RWPE1 (cell line): ENCODE results near the gene AKAP8L.

ENCODE experiments used
- CTCF ChIA-PET: fragments of 350-600 bp; sonication (Branson Sonifier 250); formaldehyde crosslinking; extraction: SDS; loops from one replicate; lab custom pipeline; 2021; lab: Yijun Ruan, JAX
- POLR2A ChIA-PET: fragments of 400-600 bp; formaldehyde crosslinking; extraction: SDS; loops from one replicate; lab custom pipeline; 2020; ENCODE audit warnings: antibody characterized with exemption; ENCODE audit not compliant: low non-redundant PET; lab: Yijun Ruan, JAX
- DNase-seq: peaks from one replicate; pipeline ENCODE4 v3.0.0; 2012; ENCODE audit warnings: low spot score
- H3K27ac ChIP-seq: fragments of 450-650 bp; 2 replicates; pipeline ENCODE4 v1.5.1; 2017
- TF ChIP-seq, protein P1 (sequence below): fragments of 450-650 bp; conservative IDR thresholded peaks from 2 replicates; pipeline ENCODE4 v1.5.1; 2017; ENCODE audit warnings: low read depth, mild to moderate bottlenecking

AKAP8L gene

DNA sequence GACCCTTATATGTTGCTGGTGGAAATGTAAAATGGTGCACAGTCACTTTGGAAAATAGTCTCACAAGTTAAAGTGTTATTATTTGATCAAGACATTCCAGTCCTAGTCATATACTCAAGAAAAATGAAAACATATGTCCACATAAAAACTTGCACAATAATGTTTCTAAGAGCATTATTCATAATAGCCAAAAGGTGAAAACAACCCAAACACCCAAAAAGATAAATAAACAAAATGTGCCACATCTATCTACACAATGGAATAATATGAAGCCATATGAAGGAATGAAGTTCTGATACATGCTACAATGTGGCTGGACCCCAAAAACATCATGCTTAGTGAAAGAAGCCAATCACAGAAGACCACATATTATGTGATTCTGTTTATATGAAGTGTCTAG is 24.8 kb downstream of the AKAP8L start:
- H3K27ac ChIP-seq = no peak overlapping the region
- ChIA-PET CTCF (interaction anchor here (0.7 kb wide), 1 partner anchor 195 kb away, joined by 3 read pairs; no protein-coding TSS in a partner anchor), POLR2A (no interaction called here)
- DNase-seq = no peak
- TF ChIP-seq, protein P1, sequence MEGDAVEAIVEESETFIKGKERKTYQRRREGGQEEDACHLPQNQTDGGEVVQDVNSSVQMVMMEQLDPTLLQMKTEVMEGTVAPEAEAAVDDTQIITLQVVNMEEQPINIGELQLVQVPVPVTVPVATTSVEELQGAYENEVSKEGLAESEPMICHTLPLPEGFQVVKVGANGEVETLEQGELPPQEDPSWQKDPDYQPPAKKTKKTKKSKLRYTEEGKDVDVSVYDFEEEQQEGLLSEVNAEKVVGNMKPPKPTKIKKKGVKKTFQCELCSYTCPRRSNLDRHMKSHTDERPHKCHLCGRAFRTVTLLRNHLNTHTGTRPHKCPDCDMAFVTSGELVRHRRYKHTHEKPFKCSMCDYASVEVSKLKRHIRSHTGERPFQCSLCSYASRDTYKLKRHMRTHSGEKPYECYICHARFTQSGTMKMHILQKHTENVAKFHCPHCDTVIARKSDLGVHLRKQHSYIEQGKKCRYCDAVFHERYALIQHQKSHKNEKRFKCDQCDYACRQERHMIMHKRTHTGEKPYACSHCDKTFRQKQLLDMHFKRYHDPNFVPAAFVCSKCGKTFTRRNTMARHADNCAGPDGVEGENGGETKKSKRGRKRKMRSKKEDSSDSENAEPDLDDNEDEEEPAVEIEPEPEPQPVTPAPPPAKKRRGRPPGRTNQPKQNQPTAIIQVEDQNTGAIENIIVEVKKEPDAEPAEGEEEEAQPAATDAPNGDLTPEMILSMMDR = no peak

DNA sequence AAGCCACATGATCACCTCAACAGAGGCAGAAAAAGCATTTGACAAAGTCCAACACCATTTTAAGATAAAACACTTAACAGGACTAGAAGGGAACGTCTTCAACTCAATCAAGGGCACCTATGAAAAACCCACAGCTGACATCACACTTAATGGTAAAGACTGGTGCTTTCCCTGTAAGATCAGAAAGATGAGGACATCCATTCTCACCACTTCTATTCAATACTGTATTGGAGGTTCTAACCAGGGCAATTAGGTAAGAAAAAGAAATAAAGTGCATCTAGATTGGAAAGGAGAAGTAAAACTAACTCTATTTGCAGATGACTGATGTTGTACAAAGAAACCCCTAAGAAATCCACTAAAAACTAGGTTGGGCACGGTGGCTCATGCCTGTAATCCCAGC is 28.0 kb downstream of the AKAP8L start:
- POLR2A ChIA-PET = no interaction called here
- TF ChIP-seq, protein P1 = no peak
- no peak for DNase-seq
- no peak overlapping the region for H3K27ac ChIP-seq
- CTCF ChIA-PET = no interaction called here

DNA sequence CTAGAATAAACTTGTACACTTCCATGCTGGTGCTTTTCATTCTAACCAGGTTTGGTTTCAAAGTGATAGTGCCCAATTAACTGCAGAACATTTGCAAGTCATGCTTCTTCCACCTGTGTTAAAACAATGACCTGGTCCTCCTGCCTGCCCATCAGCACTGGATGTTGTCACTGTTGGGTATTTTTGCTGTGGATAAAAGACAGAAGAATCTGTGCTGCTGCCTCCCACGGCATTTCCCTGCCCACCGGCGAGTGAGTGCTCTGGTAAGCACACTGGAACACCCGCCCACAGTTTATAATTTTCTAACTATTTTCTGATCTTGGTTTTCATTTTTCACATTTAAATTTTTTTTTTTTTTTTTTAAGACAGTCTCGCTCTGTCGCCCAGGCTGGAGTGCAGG is 36.9 kb downstream of the AKAP8L start:
- CTCF ChIA-PET = interaction anchor here (0.7 kb wide), 1 partner anchor 186 kb away, joined by 3 read pairs; no protein-coding TSS in a partner anchor

DNA sequence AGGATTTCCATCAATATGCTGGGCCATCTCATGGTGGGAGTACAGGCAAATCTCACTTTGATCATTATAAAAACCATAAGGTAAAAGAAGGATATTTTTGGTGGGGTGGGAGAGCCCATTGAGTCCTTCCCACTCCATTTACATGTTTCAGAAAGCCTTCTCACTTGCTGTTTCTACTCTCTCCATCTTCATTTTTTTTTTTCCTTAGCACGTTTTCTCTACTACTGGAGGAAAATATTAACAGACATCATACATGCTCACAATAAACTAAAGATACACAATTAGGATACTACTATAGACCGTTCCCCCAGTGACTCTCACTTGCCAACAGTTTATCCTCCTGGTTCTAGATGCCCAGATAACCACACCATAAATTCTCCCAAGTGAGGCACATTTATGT is 37.4 kb downstream of the AKAP8L start:
- TF ChIP-seq, protein P1 = no peak
- CTCF ChIA-PET = no interaction called here
- DNase-seq = no peak
- no peak overlapping the region; the same call in 1 of the 2 replicates for H3K27ac ChIP-seq
- POLR2A ChIA-PET = no interaction called here

More for the DNA sequence above, 36.9 kb downstream of the AKAP8L start:
- POLR2A ChIA-PET = no interaction called here
- peak overlapping the region; percentile 64 for H3K27ac ChIP-seq
- TF ChIP-seq, protein P1 = no peak
- no peak for DNase-seq

DNA sequence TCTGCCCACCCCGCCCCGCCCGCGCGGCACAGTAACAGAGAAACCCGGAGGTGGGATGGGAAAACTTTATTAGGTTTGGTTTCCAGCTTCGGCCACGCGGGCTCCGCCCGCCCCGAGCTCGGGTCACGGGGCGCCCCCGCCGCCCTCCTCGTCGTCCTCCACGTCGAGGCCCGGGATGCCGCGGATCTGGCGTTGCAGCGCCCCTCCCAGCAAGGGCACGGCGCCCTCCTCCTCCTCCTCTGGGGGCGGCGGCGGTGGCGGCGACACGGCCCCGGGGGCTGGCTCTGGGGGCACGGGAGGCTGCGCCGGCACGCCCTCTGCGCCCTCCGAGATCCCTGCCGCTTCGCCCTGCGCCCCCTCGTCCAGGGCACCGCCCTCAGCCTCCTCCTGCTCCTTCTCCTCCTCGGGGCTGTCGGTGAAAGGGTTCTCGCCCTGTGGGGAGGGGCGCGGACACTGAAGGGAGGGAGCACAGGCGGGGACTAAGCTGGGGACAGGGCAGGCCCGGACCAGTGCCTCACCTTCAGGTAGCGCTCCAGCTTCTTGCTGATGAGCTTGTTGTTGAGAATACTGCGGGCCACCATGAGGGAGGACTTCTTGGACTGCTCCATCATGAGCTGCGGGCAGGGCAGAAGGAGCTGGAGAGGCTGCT is 38.7 kb downstream of the AKAP8L start:
- H3K27ac ChIP-seq = peak overlapping the region; percentile 95
- TF ChIP-seq, protein P1 = no peak
- ChIA-PET CTCF (interaction anchor here (0.6 to 0.9 kb wide), 4 partner anchors 39 to 203 kb away, joined by 3 to 5 read pairs (median 4); no protein-coding TSS in a partner anchor), POLR2A (interaction anchor here (0.5 to 1.8 kb wide), 4 partner anchors 17 to 185 kb away, joined by 3 to 4 read pairs (median 3); partner anchors contain the start of gene AKAP8L)
- DNase-seq = peak; percentile 49

DNA sequence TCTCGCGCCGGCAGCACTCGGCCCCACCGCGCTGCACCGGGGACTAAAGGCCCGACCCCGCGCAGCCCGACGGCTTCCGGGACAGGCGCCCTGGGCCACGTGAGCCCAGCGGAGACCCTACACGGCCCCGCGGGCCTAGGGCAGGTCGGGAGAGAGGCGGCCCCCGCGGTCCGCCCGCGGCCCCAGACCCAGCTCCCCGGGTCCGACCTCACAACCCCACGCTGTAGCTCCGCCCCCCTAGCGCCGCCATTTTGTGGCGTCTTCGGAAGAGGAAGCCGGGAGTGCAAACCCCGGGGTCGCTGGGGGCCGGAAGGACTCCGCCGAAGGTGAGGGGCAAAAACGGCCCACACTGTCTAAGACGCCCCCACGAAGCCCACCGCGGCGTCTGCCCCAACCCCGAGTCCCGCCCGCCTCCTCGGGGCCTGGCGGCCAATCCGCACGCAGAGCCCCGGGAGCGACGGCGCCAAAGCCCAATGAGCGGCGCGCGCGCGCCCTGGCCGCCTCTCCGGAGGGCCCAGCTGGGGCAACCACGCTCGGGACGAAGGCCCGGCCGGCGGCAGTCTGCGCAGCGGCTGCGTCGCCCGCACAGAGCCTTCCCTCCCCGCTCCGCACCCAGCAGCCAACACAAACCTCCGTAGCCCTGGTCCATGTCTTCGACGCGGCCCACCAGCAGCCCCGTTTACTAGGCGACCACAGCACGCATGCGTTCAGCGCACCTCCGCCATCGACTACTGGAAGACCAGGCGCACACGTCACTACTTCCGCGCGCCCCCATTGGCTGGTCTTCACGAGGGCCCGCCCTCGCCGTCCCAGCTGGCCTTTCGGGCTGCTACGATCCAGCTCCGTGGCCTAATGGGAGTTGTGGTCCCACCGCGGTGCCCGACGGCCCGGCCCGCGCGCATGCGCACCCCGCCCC is 39.4 kb downstream of the AKAP8L start, which contains the start of gene AKAP8:
AKAP8 (minus strand) TSS at position 705 of the 916 bp plus-strand sequence; CDS start at position 649, 56 bp downstream.
- ChIA-PET POLR2A (interaction anchor here (0.6 to 1.8 kb wide), 2 partner anchors 40 to 183 kb away, joined by 3 to 4 read pairs; partner anchors contain the start of gene AKAP8L), CTCF (interaction anchor here (0.6 to 1.2 kb wide), 7 partner anchors 68 to 1399 kb away, joined by 3 to 5 read pairs (median 3); no protein-coding TSS in a partner anchor)
- DNase-seq = peak; percentile 100
- TF ChIP-seq, protein P1 = no peak
- H3K27ac ChIP-seq = peak within 1 kb of the TSS; percentile 95
